HCT116 (cell line): Measurements from ENCODE around the gene VWF. TPM values are rescaled to one million over a fixed set of nuclear protein-coding genes. Genes with fewer than 3 reads are reported as not detected.

Experiments used
- ATAC-seq: fragments of 200-7000 bp; cut with Tn5 transposase; 2 replicates; pipeline ENCODE4 v1.9.1; 2020; ENCODE audit warnings: mild to moderate bottlenecking, moderate library complexity
- BruUV-seq: library from RNA; stranded (reverse); fragments of 400-500 nt; replicated peaks from 2 replicates; lab custom pipeline; 2021; lab: Mats Ljungman, UMichigan
- CTCF ChIA-PET: fragments of 300-600 bp; sonication (Branson Sonifier 250); formaldehyde crosslinking; loops from one replicate; lab custom pipeline; 2021; ENCODE audit warnings: antibody characterized with exemption; lab: Charles Lee
- POLR2A ChIA-PET: fragments of 300-600, 350-600 bp; sonication (Branson Sonifier 250); formaldehyde crosslinking; loops from one replicate; lab custom pipeline; 2021; ENCODE audit warnings: antibody characterized with exemption; lab: Charles Lee
- RAD21 ChIA-PET, 2 experiments: fragments of 300-600 bp; sonication (Branson Sonifier 250); formaldehyde crosslinking; loops; one replicate each; lab custom pipeline; 2023; ENCODE audit warnings: low total read pairs in 2 of 2; ENCODE audit not compliant: uncharacterized antibody in 2 of 2, unreplicated experiment in 2 of 2, low non-redundant PET in 1 of 2; lab: Charles Lee
- DNase-seq: peaks from one replicate; pipeline ENCODE4 v3.0.0-alpha.2; 2010; ENCODE audit warnings: low read depth, low spot score
- H2AFZ ChIP-seq: fragments of 200-600 bp; shearing (Covaris generic), sonication (generic); 2 replicates; pipeline ENCODE4 v1.6.1; 2017; ENCODE audit warnings: low read depth, mixed run types, mixed read lengths, antibody characterized with exemption, low read length; ENCODE audit not compliant: poor library complexity, severe bottlenecking
- H3K27ac ChIP-seq: 2 replicates; pipeline ENCODE4 v1.5.1; 2012; ENCODE audit warnings: low read depth, low read length
- H3K27me3 ChIP-seq: fragments of 200-600 bp; sonication (generic); 2 replicates; pipeline ENCODE4 v1.6.1; 2016; ENCODE audit warnings: mixed run types, low read length, mixed read lengths; ENCODE audit not compliant: insufficient read depth
- H3K36me3 ChIP-seq, 2 experiments: fragments of 200-500 bp in 1 of 2; fragments of 200-600 bp in 1 of 2; sonication (Bioruptor generic) in 1 of 2; sonication (generic) in 1 of 2; 2 replicates each; pipeline versions ENCODE4 v1.5.1 to v1.6.1; 2014 to 2016; ENCODE audit warnings: low read length in 2 of 2, inconsistent platforms in 1 of 2, mixed read lengths in 1 of 2, mixed run types in 1 of 2; ENCODE audit not compliant: insufficient read depth in 2 of 2, control insufficient read depth in 1 of 2
- H3K4me1 ChIP-seq, 2 experiments: fragments of 200-600 bp in 1 of 2; sonication (generic) in 1 of 2; 2 replicates each; pipeline versions ENCODE4 v1.5.1 to v1.6.1; 2012 to 2017; ENCODE audit warnings: low read length in 2 of 2, inconsistent platforms in 1 of 2, mild to moderate bottlenecking in 1 of 2, mixed read lengths in 1 of 2, mixed run types in 1 of 2, moderate library complexity in 1 of 2; ENCODE audit not compliant: insufficient read depth in 2 of 2, control insufficient read depth in 1 of 2
- H3K4me2 ChIP-seq: fragments of 200-600 bp; sonication (generic); 2 replicates; pipeline ENCODE4 v1.6.1; 2017; ENCODE audit warnings: mixed run types, low read length, mixed read lengths
- H3K4me3 ChIP-seq, 2 experiments: fragments of 200-600 bp in 1 of 2; sonication (generic) in 1 of 2; replicated peaks in 1 of 2; 2 replicates each; pipeline ENCODE4 v1.5.1; 2011 to 2016; ENCODE audit warnings: low read length in 2 of 2, control low read depth in 1 of 2, low read depth in 1 of 2, mild to moderate bottlenecking in 1 of 2, mixed read lengths in 1 of 2, mixed run types in 1 of 2
- H3K79me2 ChIP-seq: fragments of 200-600 bp; sonication (generic); 2 replicates; pipeline ENCODE4 v1.6.1; 2017; ENCODE audit warnings: mild to moderate bottlenecking, mixed run types, low read length, moderate library complexity, mixed read lengths; ENCODE audit not compliant: insufficient read depth
- H3K9ac ChIP-seq: fragments of 200-600 bp; sonication (generic); 2 replicates; pipeline ENCODE4 v1.6.1; 2016; ENCODE audit warnings: low read length, mixed read lengths
- H3K9me2 ChIP-seq: fragments of 200-600 bp; sonication (generic), shearing (Covaris generic); 2 replicates; pipeline ENCODE4 v1.6.1; 2017; ENCODE audit warnings: mixed run types, mild to moderate bottlenecking, moderate library complexity; ENCODE audit not compliant: insufficient read depth
- H3K9me3 ChIP-seq, 2 experiments: fragments of 200-500 bp in 1 of 2; fragments of 200-600 bp in 1 of 2; sonication (Bioruptor generic) in 1 of 2; sonication (generic) in 1 of 2; 2 replicates each; pipeline ENCODE4 v1.6.1; 2014 to 2017; ENCODE audit warnings: low read length in 2 of 2, mixed read lengths in 2 of 2, inconsistent platforms in 1 of 2, low read depth in 1 of 2, mild to moderate bottlenecking in 1 of 2, mixed run types in 1 of 2, moderate library complexity in 1 of 2; ENCODE audit not compliant: control insufficient read depth in 1 of 2, insufficient read depth in 1 of 2
- H4K20me1 ChIP-seq: fragments of 200-600 bp; sonication (generic), shearing (Covaris generic); 2 replicates; pipeline ENCODE4 v1.6.1; 2017; ENCODE audit warnings: mixed run types, mild to moderate bottlenecking, moderate library complexity; ENCODE audit not compliant: insufficient read depth
- CEBPB ChIP-seq: IDR thresholded peaks from 2 replicates; pipeline ENCODE4 v1.6.1; 2012; ENCODE audit warnings: low read depth
- CTCF ChIP-seq, 3 experiments: fragments of 200-600 bp in 1 of 3; sonication (generic) in 1 of 3; IDR thresholded peaks in 2 of 3; conservative IDR thresholded peaks in 1 of 3; 2 replicates each; pipeline ENCODE4 v1.5.1; 2012 to 2017; ENCODE audit warnings: low read depth in 2 of 3, low read length in 2 of 3, antibody characterized with exemption in 1 of 3, borderline replicate concordance in 1 of 3, control low read depth in 1 of 3, mild to moderate bottlenecking in 1 of 3, mixed read lengths in 1 of 3, mixed run types in 1 of 3, moderate library complexity in 1 of 3; ENCODE audit not compliant: insufficient read depth in 1 of 3
- EGR1 ChIP-seq: IDR thresholded peaks from 2 replicates; pipeline ENCODE4 v1.6.1; 2012; ENCODE audit warnings: low read depth
- ELF1 ChIP-seq: IDR thresholded peaks from 2 replicates; pipeline ENCODE4 v1.6.1; 2012; ENCODE audit warnings: low read depth, borderline replicate concordance
- EZH2 ChIP-seq: fragments of 200-600 bp; sonication (generic); IDR thresholded peaks from 2 replicates; pipeline ENCODE4 v1.6.1; 2017; ENCODE audit warnings: antibody characterized with exemption, mixed run types
- EZH2phosphoT487 ChIP-seq: fragments of 200-600 bp; IDR thresholded peaks from 2 replicates; pipeline ENCODE4 v1.6.1; 2018; ENCODE audit warnings: antibody characterized with exemption, borderline replicate concordance
- FOSL1 ChIP-seq: IDR thresholded peaks from 2 replicates; pipeline ENCODE4 v1.6.1; 2012; ENCODE audit warnings: low read depth
- MAX ChIP-seq: IDR thresholded peaks from 2 replicates; pipeline ENCODE4 v1.6.1; 2012
- POLR2A ChIP-seq: IDR thresholded peaks from 2 replicates; pipeline ENCODE4 v1.7.0; 2011; ENCODE audit warnings: borderline replicate concordance; ENCODE audit not compliant: insufficient read depth, insufficient read length; ENCODE audit errors: extremely low read depth
- POLR2AphosphoS5 ChIP-seq: IDR thresholded peaks from 2 replicates; pipeline ENCODE4 v1.6.1; 2011; ENCODE audit warnings: mild to moderate bottlenecking, low read depth, low read length, moderate library complexity
- SIN3A ChIP-seq: IDR thresholded peaks from 2 replicates; pipeline ENCODE4 v1.6.1; 2012; ENCODE audit warnings: low read depth
- SP1 ChIP-seq: IDR thresholded peaks from 2 replicates; pipeline ENCODE4 v1.6.1; 2012; ENCODE audit warnings: low read depth
- TCF7L2 ChIP-seq: IDR thresholded peaks from 2 replicates; pipeline ENCODE4 v1.7.0; 2011; ENCODE audit warnings: borderline replicate concordance, inconsistent platforms; ENCODE audit not compliant: insufficient read depth, insufficient read length; ENCODE audit errors: extremely low read depth
- YY1 ChIP-seq: IDR thresholded peaks from 2 replicates; pipeline ENCODE4 v1.6.1; 2011; ENCODE audit warnings: low read length, low read depth, moderate library complexity, mild to moderate bottlenecking; ENCODE audit not compliant: insufficient replicate concordance; ENCODE audit errors: extremely low read depth
- ZBTB33 ChIP-seq: IDR thresholded peaks from 2 replicates; pipeline ENCODE4 v1.6.1; 2011; ENCODE audit warnings: mild to moderate bottlenecking, low read length, moderate library complexity; ENCODE audit not compliant: insufficient replicate concordance; ENCODE audit errors: extremely low read depth
- ZNF274 ChIP-seq: fragments of 200-500 bp; sonication (Bioruptor generic); IDR thresholded peaks from 2 replicates; pipeline ENCODE4 v1.6.1; 2014; ENCODE audit warnings: mild to moderate bottlenecking, low read depth, low read length, inconsistent platforms
- intact Hi-C: fragments of 100-400 bp; cut with micrococcal nuclease; formaldehyde crosslinking; loops from 2 replicates; pipeline ENCODE4 v1.10.0; 2022
- total RNA-seq: library from RNA; stranded (reverse); gene quantifications from one replicate; pipeline ENCODE4 v1.2.1, GENCODE V29; 2021; ENCODE audit not compliant: unreplicated experiment

VWF gene
- total RNA-seq, 1 experiment from 2014 or later, result 0.57 TPM

GRCh38 chr12:5976711-5977110 is 147.8 kb downstream of the VWF start:
- intact Hi-C loops, result no loop called here
- no peak for ATAC-seq
- H3K27ac ChIP-seq, result no peak overlapping the region
- no peaks in the 10 kb centered on the region for H3K79me2 ChIP-seq
- no peak for TF ChIP-seq TCF7L2
- TF ChIP-seq EGR1, result no peak
- TF ChIP-seq ZNF274, result no peak
- TF ChIP-seq SIN3A, result no peak
- no peak for TF ChIP-seq EZH2phosphoT487
- no peak for TF ChIP-seq YY1
- no peak for TF ChIP-seq CTCF (IDR thresholded peaks at IDR 0.05 in 2 of 3, conservative IDR thresholded peaks at IDR 0.05 in 1 of 3; ENCODE audit: borderline replicate concordance in 1 of 3, insufficient read depth in 1 of 3, low read depth in 2 of 3, low read length in 2 of 3)
- no peak for TF ChIP-seq MAX
- no peak for TF ChIP-seq FOSL1
- no peak for TF ChIP-seq POLR2AphosphoS5
- TF ChIP-seq POLR2A, result no peak
- no peak for TF ChIP-seq EZH2
- no peak for TF ChIP-seq SP1
- TF ChIP-seq CEBPB, result no peak
- no peak for TF ChIP-seq ZBTB33
- TF ChIP-seq ELF1, result no peak
- TF ChIP-seq, all 23 proteins: peak for 0
- Histone ChIP-seq H3K9ac (no peak overlapping the region), H3K36me3 (no peaks in the 10 kb centered on the region), H4K20me1 (no peaks in the 10 kb centered on the region), H3K4me2 (no peak overlapping the region), H3K27me3 (peaks cover 14% of the 10 kb centered on the region; the same call in 1 of the 2 replicates), H2AFZ (no peak overlapping the region), H3K4me1 (no peaks in the 10 kb centered on the region), H3K4me3 (no peak overlapping the region), H3K9me2 (no peaks in the 10 kb centered on the region), H3K9me3 (no peaks in the 10 kb centered on the region)
- RAD21 ChIA-PET, result no interaction called here
- CTCF ChIA-PET, result interaction anchor here (1.0 kb wide), 1 partner anchor 12 kb away, joined by 5 read pairs; no protein-coding TSS in a partner anchor
- POLR2A ChIA-PET, result no interaction called here
- no peak for DNase-seq
- no TSS peak for BruUV-seq
